RWPE1 (cell line): ENCODE results near the gene KDM8.

Experiments used
- CTCF ChIA-PET: fragments of 350-600 bp; sonication (Branson Sonifier 250); formaldehyde crosslinking; extraction: SDS; loops from one replicate; lab custom pipeline; 2021; lab: Yijun Ruan, JAX
- POLR2A ChIA-PET: fragments of 400-600 bp; formaldehyde crosslinking; extraction: SDS; loops from one replicate; lab custom pipeline; 2020; ENCODE audit warnings: antibody characterized with exemption; ENCODE audit not compliant: low non-redundant PET; lab: Yijun Ruan, JAX
- DNase-seq: peaks from one replicate; pipeline ENCODE4 v3.0.0; 2012; ENCODE audit warnings: low spot score
- H3K27ac ChIP-seq: fragments of 450-650 bp; 2 replicates; pipeline ENCODE4 v1.5.1; 2017
- TF ChIP-seq, protein P1 (sequence below): fragments of 450-650 bp; conservative IDR thresholded peaks from 2 replicates; pipeline ENCODE4 v1.5.1; 2017; ENCODE audit warnings: low read depth, mild to moderate bottlenecking

The KDM8 gene

DNA sequence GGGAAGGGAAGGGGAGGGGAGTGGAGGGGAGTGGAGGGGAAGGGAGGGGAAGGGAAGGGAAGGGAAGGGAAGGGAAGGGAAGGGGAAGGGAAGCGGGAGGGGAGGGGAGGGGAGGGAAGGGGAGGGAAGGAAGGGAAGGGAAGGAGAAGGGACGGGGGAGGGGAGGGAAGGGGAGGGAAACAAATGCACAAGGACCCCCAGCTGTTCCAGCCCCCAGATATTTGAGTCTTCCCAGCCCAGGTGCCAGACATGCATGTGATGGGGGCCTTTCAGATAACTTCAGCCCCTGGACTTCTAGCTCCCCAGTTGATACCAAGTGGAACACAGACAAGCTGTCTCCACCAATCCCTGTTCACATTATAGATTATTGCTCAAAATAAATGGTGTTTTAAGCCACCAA lies 14.7 kb upstream of the KDM8 start:
- DNase-seq: no peak
- H3K27ac ChIP-seq: no peak overlapping the region
- TF ChIP-seq, protein P1, sequence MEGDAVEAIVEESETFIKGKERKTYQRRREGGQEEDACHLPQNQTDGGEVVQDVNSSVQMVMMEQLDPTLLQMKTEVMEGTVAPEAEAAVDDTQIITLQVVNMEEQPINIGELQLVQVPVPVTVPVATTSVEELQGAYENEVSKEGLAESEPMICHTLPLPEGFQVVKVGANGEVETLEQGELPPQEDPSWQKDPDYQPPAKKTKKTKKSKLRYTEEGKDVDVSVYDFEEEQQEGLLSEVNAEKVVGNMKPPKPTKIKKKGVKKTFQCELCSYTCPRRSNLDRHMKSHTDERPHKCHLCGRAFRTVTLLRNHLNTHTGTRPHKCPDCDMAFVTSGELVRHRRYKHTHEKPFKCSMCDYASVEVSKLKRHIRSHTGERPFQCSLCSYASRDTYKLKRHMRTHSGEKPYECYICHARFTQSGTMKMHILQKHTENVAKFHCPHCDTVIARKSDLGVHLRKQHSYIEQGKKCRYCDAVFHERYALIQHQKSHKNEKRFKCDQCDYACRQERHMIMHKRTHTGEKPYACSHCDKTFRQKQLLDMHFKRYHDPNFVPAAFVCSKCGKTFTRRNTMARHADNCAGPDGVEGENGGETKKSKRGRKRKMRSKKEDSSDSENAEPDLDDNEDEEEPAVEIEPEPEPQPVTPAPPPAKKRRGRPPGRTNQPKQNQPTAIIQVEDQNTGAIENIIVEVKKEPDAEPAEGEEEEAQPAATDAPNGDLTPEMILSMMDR: no peak
- POLR2A ChIA-PET: no interaction called here
- CTCF ChIA-PET: interaction anchor here (0.6 kb wide), 1 partner anchor 472 kb away, joined by 3 read pairs; no protein-coding TSS in a partner anchor

DNA sequence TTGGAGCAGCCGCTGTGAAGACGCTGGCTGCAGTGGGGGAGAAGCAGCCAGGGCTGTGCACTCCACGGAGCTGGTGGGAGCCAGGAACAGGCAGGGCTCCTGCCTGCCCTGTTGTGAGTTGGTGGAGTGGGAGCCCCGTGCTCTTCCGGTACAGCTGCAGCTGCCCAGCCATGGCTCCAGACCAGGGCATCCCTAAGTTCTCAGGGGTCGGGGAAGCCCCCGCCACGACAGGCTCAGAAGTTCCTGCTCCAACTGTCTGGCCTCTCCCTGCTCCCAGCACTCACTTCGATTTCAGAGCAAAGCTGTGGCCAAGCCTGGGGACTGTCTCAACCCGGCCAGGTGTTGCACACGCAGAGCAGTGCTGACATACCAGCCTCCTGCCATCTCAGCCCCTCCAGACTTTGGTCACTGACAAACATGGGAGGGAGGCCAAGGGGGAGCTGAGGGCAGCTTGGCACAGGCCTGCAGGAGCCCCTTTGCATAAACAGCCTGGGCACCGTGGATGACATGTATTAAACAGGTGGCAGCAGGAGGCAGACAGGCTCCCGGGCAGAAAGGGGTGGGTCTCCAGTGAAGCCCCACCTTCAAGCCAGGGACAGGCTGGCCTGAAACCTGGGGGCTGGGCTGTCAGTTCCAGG lies 13.9 kb upstream of the KDM8 start:
- TF ChIP-seq, protein P1: no peak
- ChIA-PET POLR2A (no interaction called here), CTCF (interaction anchor here (0.6 kb wide), 1 partner anchor 471 kb away, joined by 3 read pairs; no protein-coding TSS in a partner anchor)
- DNase-seq: no peak
- no peak overlapping the region for H3K27ac ChIP-seq

DNA sequence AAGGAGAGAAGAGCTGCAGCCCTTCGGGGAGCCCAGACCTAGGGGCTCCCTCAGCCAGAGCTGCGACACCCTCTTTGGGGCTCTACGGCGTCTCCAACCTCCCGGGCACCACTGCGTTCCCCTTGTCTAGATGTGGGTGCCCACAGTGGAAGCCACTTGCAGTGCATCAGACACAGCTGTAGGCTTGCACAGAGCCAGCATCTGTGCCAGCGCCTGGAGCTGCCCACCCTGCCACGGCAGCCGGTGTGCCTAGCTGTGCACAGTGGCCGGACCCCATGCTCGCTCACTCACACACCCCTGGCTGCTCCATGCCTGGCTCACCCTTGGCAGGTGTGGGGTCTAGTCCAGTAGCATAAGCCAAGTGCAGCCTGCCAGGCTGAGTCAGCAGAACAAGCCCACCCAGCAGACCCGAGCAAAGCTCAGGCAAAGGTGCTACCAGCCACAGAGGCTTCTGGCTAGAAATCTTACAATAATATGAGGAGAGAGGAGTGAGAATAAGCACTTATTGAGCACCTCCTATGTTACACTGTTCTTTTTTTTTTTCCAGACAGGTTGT lies 12.9 kb upstream of the KDM8 start:
- no peak for DNase-seq
- H3K27ac ChIP-seq: no peak overlapping the region
- ChIA-PET POLR2A (no interaction called here), CTCF (no interaction called here)
- TF ChIP-seq, protein P1: no peak

DNA sequence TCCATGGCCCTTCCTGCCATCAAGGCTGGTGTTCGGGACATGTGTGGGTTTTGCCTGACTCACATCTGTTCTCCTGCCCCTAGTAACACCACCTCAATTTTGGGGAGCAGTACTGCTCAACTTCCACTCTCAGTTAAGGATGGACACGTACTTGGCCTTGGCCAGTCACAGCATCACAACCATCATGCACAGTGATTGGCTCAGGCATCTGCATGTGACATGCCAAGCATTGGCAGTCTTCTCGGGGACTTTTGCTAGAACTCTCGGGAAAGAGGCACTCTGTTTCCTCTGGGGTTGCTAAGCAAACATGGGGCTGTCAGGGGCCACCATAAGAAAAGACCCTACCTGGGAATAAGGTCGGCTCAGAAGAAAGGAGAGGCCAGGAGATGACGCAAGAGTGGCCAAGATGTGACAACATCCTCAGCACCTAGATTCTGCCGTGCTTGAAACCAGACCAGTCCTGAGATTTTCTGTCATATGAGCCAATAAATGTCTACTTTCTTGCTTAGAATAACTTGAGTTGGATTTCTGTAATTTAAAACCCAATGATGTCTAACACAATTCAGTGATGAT lies 11.9 kb upstream of the KDM8 start:
- no peak for DNase-seq
- TF ChIP-seq, protein P1: no peak
- no peak overlapping the region for H3K27ac ChIP-seq
- CTCF ChIA-PET: no interaction called here
- POLR2A ChIA-PET: no interaction called here

DNA sequence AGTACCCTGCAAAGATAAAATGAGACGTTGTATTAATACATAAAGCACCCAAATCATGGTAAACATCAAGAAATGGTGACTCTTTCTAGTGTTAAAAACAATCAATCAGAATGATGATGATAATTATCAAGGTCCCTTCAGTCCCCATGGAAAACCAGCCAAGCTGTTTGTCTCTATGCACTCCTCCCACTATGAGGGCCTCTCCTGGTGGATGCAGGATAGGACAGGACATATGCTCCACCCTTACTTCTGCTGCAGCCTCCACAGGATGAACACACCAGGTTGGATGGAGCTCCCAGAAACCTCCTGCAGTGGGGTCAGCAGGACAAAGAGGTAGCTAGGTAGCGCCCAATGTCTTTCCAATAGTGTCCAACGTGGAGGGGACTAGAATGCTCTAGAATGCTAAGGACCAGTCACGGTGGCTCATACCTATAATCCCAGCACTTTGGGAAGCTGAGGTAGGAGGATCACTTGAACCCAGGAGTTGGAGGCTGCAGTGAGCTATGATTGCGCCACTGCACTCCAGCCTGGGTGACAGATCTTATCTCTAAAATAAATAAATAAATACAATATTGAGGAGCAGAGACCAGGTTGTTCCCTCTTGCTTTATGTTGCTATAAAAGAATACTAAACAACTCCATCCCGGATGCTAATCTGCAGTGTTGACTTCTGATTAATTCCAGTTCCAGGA lies 9.9 kb upstream of the KDM8 start:
- TF ChIP-seq, protein P1: no peak
- no peak overlapping the region for H3K27ac ChIP-seq
- ChIA-PET CTCF (no interaction called here), POLR2A (no interaction called here)
- DNase-seq: no peak

DNA sequence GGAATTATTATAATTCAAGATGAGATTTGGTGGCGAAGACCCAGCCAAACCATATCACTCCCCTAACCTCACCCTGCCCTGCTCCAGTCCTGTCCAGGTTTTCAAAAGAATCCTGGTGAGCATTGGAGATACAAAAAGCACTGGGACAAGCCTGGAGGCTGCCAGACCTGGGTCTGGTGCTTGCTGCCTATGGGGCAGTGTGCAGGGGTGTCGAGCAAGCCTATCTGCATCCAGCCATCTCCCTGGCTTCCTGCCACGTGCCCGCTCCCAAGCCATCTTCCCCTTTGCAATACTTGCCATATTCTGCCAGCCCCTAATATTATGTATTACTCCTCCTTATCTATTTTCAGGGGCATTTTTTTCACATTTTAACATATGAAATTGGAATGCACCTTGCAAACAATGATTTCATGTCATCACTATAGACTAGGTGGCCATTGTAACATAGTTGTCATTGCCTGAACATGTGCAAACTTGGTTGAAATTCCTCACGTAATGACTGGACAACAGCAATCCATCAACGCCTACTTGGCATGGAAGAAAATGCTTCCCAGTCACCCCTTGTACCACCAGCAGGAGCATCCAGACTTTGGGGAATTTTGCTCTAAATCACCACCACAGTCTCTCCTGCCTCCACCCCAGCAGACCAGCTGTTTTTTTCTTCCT lies 8.1 kb upstream of the KDM8 start:
- no peak overlapping the region for H3K27ac ChIP-seq
- DNase-seq: peak; percentile 75
- ChIA-PET CTCF (interaction anchor here (0.7 to 1.3 kb wide), 2 partner anchors 16 to 173 kb away, joined by 3 read pairs; no protein-coding TSS in a partner anchor), POLR2A (no interaction called here)
- TF ChIP-seq, protein P1: no peak
